ENCODE results near the gene TNRC6C. TPM values are rescaled to one million over a fixed set of nuclear protein-coding genes. Genes with fewer than 3 reads are reported as not detected.

TNRC6C gene
- total RNA-seq, 1 donor, result 6.2 TPM

DNA sequence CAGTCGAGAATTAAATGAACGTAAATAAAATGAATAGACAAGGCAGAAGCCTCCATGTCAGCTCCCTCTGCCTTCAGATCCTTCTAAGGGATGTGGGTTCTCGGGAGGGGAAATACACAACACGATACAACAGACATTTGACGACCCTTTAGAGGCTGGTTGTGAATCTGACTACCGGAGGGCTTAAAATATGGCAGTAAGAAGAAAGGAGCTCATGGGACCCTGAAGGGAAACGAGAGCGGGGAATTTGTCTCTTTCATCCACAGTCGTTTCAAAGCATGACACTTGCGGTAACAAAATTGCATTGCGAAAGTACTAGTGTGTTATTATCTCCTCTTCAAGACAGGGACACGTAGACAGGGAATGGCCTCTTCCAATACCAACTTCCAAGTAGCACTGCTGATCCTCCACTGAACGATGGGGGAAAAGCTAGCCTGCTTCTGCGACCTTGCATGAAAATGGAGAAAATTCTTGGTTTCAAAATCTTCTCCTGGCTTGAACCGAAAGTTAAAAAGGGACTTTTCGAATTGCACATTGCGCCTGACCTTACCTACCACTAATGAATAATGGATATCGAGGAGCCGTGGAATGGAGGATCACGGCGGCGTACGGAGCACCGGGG lies 1.2 kb upstream of the TNRC6C start:
- H4K20me1 ChIP-seq (ENCODE audit: insufficient read depth, low read length), result peaks cover 27% of the 10 kb centered on the region
- no peak overlapping the region for H3K27ac ChIP-seq (ENCODE audit: low read depth, low read length)
- H3K79me2 ChIP-seq (ENCODE audit: insufficient read depth, low read length), result peaks cover 24% of the 10 kb centered on the region
- TF ChIP-seq, protein P1, sequence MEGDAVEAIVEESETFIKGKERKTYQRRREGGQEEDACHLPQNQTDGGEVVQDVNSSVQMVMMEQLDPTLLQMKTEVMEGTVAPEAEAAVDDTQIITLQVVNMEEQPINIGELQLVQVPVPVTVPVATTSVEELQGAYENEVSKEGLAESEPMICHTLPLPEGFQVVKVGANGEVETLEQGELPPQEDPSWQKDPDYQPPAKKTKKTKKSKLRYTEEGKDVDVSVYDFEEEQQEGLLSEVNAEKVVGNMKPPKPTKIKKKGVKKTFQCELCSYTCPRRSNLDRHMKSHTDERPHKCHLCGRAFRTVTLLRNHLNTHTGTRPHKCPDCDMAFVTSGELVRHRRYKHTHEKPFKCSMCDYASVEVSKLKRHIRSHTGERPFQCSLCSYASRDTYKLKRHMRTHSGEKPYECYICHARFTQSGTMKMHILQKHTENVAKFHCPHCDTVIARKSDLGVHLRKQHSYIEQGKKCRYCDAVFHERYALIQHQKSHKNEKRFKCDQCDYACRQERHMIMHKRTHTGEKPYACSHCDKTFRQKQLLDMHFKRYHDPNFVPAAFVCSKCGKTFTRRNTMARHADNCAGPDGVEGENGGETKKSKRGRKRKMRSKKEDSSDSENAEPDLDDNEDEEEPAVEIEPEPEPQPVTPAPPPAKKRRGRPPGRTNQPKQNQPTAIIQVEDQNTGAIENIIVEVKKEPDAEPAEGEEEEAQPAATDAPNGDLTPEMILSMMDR (IDR thresholded peaks at IDR 0.05; ENCODE audit: extremely low read depth, low read depth, low read length), result no peak
- H3K4me2 ChIP-seq (ENCODE audit: insufficient read depth, low read length), result peak overlapping the region; percentile 95
- no peak for DNase-seq (ENCODE audit: insufficient read length, low spot score, missing footprints)
- H3K4me1 ChIP-seq (ENCODE audit: insufficient read depth, low read length), result peaks cover 16% of the 10 kb centered on the region
- peaks cover 72% of the 10 kb centered on the region for H3K27me3 ChIP-seq (ENCODE audit: insufficient read depth, low read length)
- H2AFZ ChIP-seq (ENCODE audit: low read length), result peak overlapping the region; percentile 82
- peak overlapping the region; percentile 78 for H3K4me3 ChIP-seq (ENCODE audit: insufficient read depth, low read length)
- no peaks in the 10 kb centered on the region for H3K9me3 ChIP-seq (ENCODE audit: low read depth, low read length)
- no peaks in the 10 kb centered on the region for H3K36me3 ChIP-seq (ENCODE audit: insufficient read depth, low read length)

DNA sequence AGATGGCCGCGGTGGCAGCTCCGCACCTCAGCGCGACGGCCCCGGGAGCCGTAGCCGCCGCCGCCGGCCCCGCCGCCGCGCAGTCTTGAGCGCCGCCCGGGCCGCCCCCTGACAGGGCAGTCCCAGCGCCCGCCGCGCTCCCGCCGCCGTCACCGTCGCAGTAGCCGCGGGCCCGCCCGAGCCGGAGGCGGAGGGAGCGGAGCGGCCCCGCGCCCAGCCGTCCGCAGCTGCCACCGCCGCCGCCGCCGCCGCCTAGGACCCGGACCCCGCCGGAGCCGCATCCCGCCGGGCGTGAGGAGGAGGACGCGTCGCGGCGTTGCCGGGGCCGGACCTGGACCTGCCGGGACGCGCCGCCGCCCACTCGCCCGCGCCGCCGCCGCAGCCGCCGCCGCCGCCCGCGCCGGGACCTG lies 218 bp downstream of the TNRC6C start:
- no peak for DNase-seq (ENCODE audit: insufficient read length, low spot score, missing footprints)
- H4K20me1 ChIP-seq (ENCODE audit: insufficient read depth, low read length), result peaks cover 38% of the 10 kb centered on the region
- TF ChIP-seq, protein P1 (IDR thresholded peaks at IDR 0.05; ENCODE audit: extremely low read depth, low read depth, low read length), result no peak
- H3K4me2 ChIP-seq (ENCODE audit: insufficient read depth, low read length), result peak overlapping the region; percentile 95
- peaks cover 20% of the 10 kb centered on the region for H3K4me1 ChIP-seq (ENCODE audit: insufficient read depth, low read length)
- H3K4me3 ChIP-seq (ENCODE audit: insufficient read depth, low read length), result peak overlapping the region; percentile 78
- H3K9me3 ChIP-seq (ENCODE audit: low read depth, low read length), result no peaks in the 10 kb centered on the region
- peaks cover 26% of the 10 kb centered on the region for H3K79me2 ChIP-seq (ENCODE audit: insufficient read depth, low read length)
- H3K27ac ChIP-seq (ENCODE audit: low read depth, low read length), result no peak overlapping the region
- H2AFZ ChIP-seq (ENCODE audit: low read length), result no peak overlapping the region
- H3K36me3 ChIP-seq (ENCODE audit: insufficient read depth, low read length), result no peaks in the 10 kb centered on the region
- H3K27me3 ChIP-seq (ENCODE audit: insufficient read depth, low read length), result peaks cover 60% of the 10 kb centered on the region

DNA sequence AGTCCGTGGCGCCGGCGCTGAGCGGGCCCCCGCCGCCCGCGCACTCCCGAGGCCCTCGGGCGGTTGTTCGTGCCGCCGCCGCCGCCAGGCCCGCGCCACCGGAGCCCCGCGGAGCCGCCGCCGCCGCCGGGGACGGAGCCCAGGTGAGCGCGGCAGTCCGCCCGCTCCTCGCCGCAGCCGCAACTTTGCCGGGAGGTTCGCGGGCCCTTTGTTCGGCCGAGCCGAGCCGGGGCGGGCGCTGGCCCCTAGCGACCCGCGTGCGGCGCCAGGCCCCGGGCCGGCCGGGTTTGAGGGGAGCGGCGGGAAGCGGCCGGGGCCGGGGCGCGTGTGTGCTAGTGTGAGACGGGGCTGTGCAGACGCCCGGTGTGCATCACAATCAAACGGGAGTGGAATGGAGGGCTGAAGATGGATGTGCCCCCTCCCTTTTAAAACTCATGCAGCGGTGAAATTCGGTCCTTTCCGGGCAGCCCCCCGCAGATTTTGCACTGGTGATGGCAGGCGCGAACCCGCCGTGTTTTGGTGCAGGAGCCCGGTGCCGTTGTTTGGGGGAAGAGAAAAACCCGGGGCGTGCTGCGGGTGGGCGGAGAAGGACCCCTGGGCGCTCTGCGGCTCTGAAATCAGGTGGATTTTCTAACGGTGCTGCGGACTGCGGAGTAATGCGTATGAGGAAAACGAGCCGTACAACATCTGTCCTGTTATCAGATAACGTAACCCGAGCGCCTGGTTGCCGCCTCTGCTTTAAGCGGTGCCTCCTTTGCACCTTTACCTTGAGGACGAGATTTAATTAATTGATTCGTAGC lies 823 bp downstream of the TNRC6C start:
- H4K20me1 ChIP-seq (ENCODE audit: insufficient read depth, low read length), result peaks cover 44% of the 10 kb centered on the region
- peaks cover 22% of the 10 kb centered on the region for H3K4me1 ChIP-seq (ENCODE audit: insufficient read depth, low read length)
- DNase-seq (ENCODE audit: insufficient read length, low spot score, missing footprints), result peak; percentile 86

More for the DNA sequence above, 823 bp downstream of the TNRC6C start:
- H3K79me2 ChIP-seq (ENCODE audit: insufficient read depth, low read length), result peaks cover 28% of the 10 kb centered on the region
- peak overlapping the region; percentile 50 for H2AFZ ChIP-seq (ENCODE audit: low read length)
- H3K4me3 ChIP-seq (ENCODE audit: insufficient read depth, low read length), result peak overlapping the region; percentile 78
- TF ChIP-seq, protein P1 (IDR thresholded peaks at IDR 0.05; ENCODE audit: extremely low read depth, low read depth, low read length), result no peak
- peak overlapping the region; percentile 91 for H3K4me2 ChIP-seq (ENCODE audit: insufficient read depth, low read length)
- no peak overlapping the region for H3K27ac ChIP-seq (ENCODE audit: low read depth, low read length)
- peaks cover 55% of the 10 kb centered on the region for H3K27me3 ChIP-seq (ENCODE audit: insufficient read depth, low read length)
- no peaks in the 10 kb centered on the region for H3K36me3 ChIP-seq (ENCODE audit: insufficient read depth, low read length)
- no peaks in the 10 kb centered on the region for H3K9me3 ChIP-seq (ENCODE audit: low read depth, low read length)

Measured in osteoblast (primary cell).